Fibroblast of the conjunctiva (primary cell): Measurements from ENCODE around the gene MRTFB.

ENCODE experiments used
- DNase-seq: peaks from one replicate; pipeline ENCODE4 v3.0.0-alpha.2; 2010; ENCODE audit warnings: low read depth

Gene MRTFB

DNA sequence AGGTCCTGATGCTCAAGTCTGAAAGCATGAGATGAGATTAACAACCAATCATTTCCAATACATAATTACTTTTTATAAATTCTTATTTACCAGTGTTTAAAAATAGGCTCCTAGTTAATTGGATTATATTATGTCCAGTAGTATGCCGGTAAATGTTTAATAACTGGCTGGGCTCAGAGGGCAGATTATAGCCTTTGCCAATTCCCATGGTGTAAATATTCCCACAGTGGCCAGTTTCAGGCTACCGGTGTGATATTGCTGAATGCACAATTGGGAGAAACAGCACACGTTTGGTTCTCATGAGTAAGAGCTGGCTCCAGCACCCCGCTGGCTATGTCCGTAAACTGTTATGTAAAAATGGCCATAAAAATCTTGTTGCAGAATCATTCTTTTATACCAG, 167.6 kb downstream of the MRTFB start:
- DNase-seq = no peak

DNA sequence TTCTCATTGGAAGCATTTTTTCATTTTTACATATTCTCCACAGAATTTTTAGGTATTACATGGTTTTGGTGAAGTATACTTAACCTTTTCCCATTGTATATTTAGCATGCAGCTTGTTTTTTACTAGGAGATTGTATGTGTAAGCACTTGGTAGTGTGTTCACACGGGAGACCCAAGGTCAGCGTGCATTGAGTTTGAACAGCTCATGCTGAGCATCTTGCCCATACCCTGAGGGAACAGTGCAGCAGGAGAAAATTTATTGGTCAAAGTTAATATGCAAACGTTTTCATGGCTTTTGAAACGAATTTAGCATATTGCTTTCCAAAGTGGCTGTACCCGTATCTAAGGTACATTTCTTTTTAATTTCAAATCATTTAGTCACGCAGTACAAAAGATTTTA, 168.7 kb downstream of the MRTFB start:
- no peak for DNase-seq

DNA sequence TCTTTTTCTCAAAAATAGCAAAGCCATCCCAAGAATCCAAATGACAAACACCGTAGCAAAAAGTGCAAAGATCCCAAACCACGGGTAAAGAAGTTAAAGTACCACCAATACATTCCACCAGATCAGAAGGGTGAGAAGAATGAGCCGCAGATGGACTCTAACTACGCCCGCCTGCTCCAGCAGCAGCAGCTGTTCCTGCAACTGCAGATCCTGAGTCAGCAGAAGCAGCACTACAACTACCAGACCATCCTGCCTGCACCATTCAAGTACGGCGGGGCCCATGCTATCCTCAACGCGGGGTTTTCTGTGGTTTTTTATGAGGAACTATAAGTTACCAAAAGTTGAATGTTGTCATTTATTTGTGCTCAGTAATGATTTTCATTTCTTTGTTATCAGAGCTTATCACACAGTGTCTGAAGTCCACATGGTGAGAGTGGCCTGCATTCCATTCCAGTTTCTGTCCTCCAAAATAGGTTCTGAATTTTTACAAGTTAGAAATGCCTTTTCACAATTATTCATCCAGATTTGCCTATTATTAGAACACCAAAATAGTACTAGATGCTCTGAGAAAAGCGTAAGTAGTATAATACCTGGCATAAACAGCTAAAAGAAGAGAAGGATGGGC, 169.2 kb downstream of the MRTFB start:
- no peak for DNase-seq

GRCh38 chr16:14240964-14241363, 169.8 kb downstream of the MRTFB start:
- DNase-seq = no peak

GRCh38 chr16:14241631-14242030, 170.5 kb downstream of the MRTFB start:
- no peak for DNase-seq

DNA sequence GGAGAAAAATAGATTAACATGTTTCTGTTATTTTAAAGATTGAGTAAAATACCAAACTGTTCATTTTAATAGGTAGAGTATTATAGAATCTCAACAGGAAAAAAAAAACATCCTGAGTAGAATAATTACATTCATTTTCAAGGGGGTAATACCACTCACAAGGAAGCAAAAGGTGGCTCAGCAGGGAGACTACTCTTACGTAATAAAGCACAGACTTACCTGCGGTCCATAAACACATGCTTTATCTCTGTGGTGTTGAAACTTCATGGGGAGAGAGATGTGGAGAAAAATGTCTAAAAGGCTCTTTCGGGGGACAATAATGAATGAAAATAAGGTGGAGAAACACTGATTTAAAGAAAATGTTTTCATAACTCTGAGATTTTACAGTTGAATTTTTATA, 171.7 kb downstream of the MRTFB start:
- DNase-seq = no peak

DNA sequence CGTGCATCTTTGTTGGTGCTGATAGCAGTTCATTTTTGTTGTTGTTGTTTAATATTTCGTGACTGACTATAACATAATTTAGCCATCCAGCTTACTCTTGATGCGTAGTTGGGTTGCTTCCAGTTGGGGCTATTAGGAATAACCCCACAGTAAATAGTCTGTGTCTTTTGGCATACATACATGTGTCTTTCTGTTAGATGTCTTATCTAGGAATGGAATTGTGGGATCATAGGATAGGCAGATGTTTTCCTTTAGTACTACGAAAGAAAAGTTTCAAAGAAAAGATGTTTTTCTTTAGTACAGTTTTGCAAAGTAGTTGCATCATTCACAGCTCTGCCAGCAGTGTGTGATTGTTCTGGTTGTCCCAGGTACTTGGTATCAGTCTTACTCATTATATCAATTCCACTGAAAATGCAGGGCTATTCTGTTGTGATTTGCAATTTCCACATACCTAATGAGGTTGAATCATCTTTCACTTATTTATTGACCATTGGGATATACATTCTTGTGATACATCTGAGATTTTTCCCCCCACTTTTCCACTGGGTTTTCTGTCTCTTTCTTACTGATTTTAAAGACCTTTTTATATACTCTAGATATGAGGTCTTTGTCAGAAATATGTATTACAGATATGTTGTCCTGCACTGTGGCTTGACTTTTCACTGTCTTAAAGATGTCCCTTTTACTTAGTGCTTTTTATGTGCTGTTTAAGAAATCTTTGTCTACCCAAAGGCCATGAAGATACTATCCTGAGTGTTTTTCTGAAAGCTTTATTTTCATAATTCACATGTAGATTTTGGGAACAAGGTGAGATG, 173.3 kb downstream of the MRTFB start:
- peak; percentile 62 for DNase-seq

DNA sequence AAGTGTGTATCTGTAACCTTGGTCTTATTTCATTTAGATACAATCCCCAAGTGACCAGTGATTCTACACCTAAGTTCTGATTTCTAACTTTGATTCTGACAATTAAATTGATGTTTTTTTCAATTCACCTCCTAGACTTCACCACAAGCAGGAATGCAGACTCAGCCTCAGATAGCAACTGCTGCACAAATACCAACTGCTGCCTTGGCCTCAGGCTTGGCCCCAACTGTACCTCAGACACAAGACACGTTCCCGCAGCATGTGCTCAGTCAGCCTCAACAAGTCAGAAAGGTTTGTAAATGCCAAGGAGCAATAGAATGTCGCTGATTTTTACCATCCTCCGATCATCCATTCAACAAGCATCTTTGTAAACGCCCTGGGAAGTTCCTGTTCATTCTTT, 177.7 kb downstream of the MRTFB start:
- no peak for DNase-seq

GRCh38 chr16:14249291-14250032, 178.3 kb downstream of the MRTFB start:
- peak; percentile 16 for DNase-seq

DNA sequence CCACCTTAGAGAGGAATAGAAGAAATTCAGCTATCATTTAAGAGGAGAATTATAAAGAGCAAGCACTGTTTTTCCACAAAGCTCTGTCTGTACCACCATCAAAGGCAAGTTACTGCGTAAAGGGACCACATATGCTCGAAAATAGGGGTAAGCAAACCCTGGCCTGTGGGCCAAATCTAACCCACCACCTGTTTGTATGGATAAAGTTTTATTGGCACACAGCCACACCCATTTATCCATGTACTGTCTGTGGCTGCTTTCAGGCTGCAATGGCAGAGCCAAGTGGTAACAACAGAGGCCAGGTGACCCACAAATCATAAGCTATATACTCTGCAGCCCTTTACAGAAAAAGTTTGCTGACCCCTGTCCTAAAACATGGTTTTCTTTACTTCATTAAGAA, 180.3 kb downstream of the MRTFB start:
- DNase-seq = no peak

DNA sequence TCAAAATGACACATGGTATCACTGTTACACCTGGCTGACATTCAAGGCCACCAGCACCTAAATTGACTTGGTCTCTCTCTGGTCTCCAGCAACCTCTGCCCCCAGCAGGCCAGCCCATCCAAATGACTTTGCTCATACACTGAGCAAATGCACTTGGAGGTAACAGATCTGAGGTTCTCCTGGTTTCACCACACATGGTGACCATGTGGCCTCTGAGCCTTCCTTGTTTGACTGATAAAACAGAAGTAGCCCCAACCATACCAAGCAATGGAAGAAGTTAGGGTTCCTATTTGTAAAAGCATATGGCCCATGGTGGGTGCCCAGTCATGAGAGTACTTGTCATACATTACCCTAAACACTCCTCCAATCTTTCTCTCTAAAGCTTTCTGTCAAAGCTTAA, 181.7 kb downstream of the MRTFB start:
- DNase-seq = no peak

- no peak for DNase-seq
Measured at GRCh38 chr16:14263011-14263410, 191.9 kb downstream of the MRTFB start.

DNA sequence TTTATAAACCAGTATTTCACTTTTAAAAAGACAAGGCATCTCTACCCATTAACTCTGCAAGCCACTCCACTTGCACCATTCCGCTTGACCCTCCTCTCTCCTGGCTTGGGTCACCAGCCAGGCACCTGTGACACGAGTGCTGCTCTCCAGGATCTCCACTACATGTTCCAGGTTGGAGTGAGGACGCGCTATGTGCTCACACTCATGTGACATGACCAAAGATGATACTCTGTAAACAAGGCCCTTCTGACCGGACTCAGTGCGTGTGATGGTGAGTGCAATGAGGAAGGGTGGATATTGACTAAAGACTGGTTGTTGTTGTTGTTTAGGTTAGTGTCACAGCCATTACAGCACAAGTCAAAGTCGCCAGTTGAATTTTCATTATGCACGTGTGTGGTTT, 192.7 kb downstream of the MRTFB start:
- no peak for DNase-seq

DNA sequence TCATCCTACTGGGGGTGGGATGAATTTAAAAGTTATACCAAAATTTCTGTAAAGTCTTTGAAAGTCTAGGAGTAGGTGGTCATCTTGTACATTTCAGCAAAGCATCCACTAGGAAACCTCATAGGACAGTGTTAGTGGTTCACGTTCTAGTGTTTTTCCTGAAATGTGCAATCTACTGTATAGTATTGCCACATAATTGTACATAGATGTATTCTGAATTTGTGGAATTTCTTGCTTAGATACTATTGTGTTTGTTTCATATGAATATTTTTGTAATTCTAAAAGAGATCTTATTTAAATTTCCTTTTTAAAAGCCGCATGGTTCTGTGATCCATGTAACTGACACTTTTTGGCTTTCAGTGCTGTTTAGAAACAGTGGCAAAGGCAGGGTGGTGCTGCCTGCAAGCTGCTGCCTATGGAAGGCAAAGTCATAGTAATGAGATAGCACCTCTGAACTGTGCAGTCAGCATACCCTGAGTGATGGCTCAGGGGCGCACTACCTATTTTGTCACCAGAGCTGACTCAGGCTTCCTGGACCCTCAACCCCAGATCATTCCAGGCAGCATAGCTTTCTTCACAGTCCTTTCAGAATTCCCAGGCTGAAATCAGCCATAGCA, 193.3 kb downstream of the MRTFB start:
- no peak for DNase-seq

- DNase-seq = no peak
Measured at GRCh38 chr16:14268073-14268472, 197.0 kb downstream of the MRTFB start.

DNA sequence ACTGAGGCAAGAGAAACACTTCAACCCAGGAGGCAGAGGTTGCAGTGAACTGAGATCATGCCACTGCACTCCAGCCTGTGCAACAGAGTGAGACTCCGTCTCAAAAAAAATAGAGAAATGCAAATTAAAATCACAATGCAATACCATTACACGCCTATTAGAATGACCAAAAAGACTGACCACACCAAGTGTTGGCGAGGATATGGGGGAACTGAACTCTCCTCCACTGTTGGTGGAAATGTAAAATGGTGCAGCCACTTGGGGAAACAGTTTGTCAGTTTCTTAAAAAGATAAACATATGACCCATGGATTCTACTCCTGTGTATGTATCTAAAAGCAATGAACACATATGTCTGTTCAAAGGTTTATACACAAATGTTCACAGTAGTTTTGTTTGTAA, 204.8 kb downstream of the MRTFB start:
- DNase-seq = no peak

GRCh38 chr16:14278749-14279148, 207.6 kb downstream of the MRTFB start:
- no peak for DNase-seq

DNA sequence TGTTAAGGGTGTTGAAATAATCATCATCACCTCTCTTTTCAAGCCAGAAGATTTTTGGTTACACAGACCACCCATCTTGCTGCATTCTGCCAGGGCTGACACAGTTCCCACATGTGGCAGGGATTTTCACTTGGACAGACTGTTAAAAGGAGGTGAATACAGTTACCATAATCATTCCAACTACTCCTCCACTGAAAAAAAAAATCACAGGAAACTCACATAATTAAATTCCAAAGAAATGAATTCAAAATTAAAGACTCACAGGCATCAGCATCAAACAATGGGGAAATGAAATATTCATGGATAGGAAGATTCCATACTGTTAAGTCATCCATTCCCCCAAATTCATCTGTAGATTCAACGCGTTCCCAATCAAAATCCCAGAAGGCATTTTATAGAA, 209.4 kb downstream of the MRTFB start:
- no peak for DNase-seq

DNA sequence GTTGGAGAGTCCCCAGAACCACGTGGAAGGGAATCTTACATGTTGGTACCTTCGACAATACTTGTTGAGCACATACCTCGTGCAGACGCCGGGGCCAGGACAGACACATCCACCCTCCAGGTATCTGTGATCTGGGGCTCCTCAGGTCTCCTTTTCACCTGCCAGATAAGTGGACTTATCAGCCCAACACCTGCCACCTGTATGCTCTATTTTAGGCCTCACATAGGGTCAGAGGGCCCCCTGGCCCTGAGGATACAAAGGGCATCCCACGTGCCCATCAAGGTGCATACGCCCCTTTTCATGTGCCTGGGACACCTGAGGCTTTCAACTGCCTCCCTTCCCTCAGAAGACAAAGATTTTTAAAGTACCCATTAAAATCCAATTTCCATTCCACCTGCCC, 212.7 kb downstream of the MRTFB start:
- no peak for DNase-seq

GRCh38 chr16:14284371-14284770, 213.3 kb downstream of the MRTFB start:
- DNase-seq = no peak

GRCh38 chr16:14284930-14285512, 213.9 kb downstream of the MRTFB start:
- DNase-seq = no peak
